Stimulated activated CD4-positive, alpha-beta T cell treated with anti-CD3 and anti-CD28 coated beads, TNF-alpha, amount 100 ng/mL, for 1 hour (primary cell): ENCODE measurements around the gene PMF1.

Source experiments
- DNase-seq, 3 donors: peaks; one replicate each; pipeline ENCODE4 v3.0.0-alpha.2; 2020; ENCODE audit warnings: low read depth in 3 of 3, low spot score in 1 of 3

PMF1 gene

GRCh38 chr1:156233426-156234127 is 20.8 kb downstream of the PMF1 start:
- DNase-seq, result no peak

- DNase-seq, result no peak
Measured at GRCh38 chr1:156236164-156236563, 23.4 kb downstream of the PMF1 start.

- DNase-seq, result no peak
Measured at GRCh38 chr1:156238248-156238647, 25.4 kb downstream of the PMF1 start.

GRCh38 chr1:156241311-156241811 is 28.6 kb downstream of the PMF1 start:
- no peak for DNase-seq

GRCh38 chr1:156241926-156242325 is 29.1 kb downstream of the PMF1 start, which contains the start of gene BGLAP:
Gene BGLAP (plus strand): TSS chr1:156242184. CDS start chr1:156242232, 48 bp downstream.
- no peak for DNase-seq

GRCh38 chr1:156242738-156243137 is 29.9 kb downstream of the PMF1 start:
- no peak for DNase-seq

- DNase-seq, result no peak
Measured at GRCh38 chr1:156244126-156244525, 31.3 kb downstream of the PMF1 start.

GRCh38 chr1:156244712-156245111 is 31.9 kb downstream of the PMF1 start:
- no peak for DNase-seq

GRCh38 chr1:156245451-156246232 is 32.8 kb downstream of the PMF1 start:
- DNase-seq, result no peak

- DNase-seq, result no peak
Measured at GRCh38 chr1:156246241-156246780, 33.5 kb downstream of the PMF1 start.

- no peak for DNase-seq
Measured at GRCh38 chr1:156246781-156247459, 34.1 kb downstream of the PMF1 start.

- no peak for DNase-seq
Measured at GRCh38 chr1:156247460-156248322, 34.9 kb downstream of the PMF1 start, which contains the start of gene PAQR6. Gene PAQR6 (minus strand): TSS chr1:156248056. CDS start chr1:156246731, 1,325 bp downstream.

GRCh38 chr1:156248323-156248683 is 35.5 kb downstream of the PMF1 start:
- DNase-seq, result no peak

- no peak for DNase-seq
Measured at GRCh38 chr1:156249593-156249992, 36.8 kb downstream of the PMF1 start.

GRCh38 chr1:156251527-156251926 is 38.7 kb downstream of the PMF1 start:
- no peak for DNase-seq

GRCh38 chr1:156253634-156254033 is 40.8 kb downstream of the PMF1 start:
- DNase-seq, result no peak

- no peak for DNase-seq
Measured at GRCh38 chr1:156257711-156258110, 44.9 kb downstream of the PMF1 start.

- no peak for DNase-seq
Measured at GRCh38 chr1:156258859-156259258, 46.1 kb downstream of the PMF1 start.

GRCh38 chr1:156259805-156260204 is 47.0 kb downstream of the PMF1 start:
- DNase-seq, result no peak

GRCh38 chr1:156260896-156261295 is 48.1 kb downstream of the PMF1 start:
- DNase-seq, result no peak
